Measurements from ENCODE around the gene CNTNAP2. TPM values are rescaled to one million over a fixed set of nuclear protein-coding genes. Genes with fewer than 3 reads are reported as not detected.

The CNTNAP2 gene
- polyA plus RNA-seq, 1 experiment = not detected

- Histone ChIP-seq H3K4me3 (ENCODE audit: low read depth, low read length) (no peak overlapping the region), H3K27me3 (ENCODE audit: control insufficient read depth, insufficient read depth, low read length) (no peaks in the 10 kb centered on the region), H3K36me3 (ENCODE audit: control insufficient read depth, insufficient read depth, low read length) (no peaks in the 10 kb centered on the region)
- TF ChIP-seq, protein P1, sequence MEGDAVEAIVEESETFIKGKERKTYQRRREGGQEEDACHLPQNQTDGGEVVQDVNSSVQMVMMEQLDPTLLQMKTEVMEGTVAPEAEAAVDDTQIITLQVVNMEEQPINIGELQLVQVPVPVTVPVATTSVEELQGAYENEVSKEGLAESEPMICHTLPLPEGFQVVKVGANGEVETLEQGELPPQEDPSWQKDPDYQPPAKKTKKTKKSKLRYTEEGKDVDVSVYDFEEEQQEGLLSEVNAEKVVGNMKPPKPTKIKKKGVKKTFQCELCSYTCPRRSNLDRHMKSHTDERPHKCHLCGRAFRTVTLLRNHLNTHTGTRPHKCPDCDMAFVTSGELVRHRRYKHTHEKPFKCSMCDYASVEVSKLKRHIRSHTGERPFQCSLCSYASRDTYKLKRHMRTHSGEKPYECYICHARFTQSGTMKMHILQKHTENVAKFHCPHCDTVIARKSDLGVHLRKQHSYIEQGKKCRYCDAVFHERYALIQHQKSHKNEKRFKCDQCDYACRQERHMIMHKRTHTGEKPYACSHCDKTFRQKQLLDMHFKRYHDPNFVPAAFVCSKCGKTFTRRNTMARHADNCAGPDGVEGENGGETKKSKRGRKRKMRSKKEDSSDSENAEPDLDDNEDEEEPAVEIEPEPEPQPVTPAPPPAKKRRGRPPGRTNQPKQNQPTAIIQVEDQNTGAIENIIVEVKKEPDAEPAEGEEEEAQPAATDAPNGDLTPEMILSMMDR (IDR thresholded peaks at IDR 0.05; ENCODE audit: insufficient read depth, low read depth, low read length) = no peak
- ChIA-PET CTCF (interaction anchor here (0.7 kb wide), 1 partner anchor 213 kb away, joined by 3 read pairs; no protein-coding TSS in a partner anchor), POLR2A (no interaction called here)
- DNase-seq (ENCODE audit: low read depth) = no peak
Observed at GRCh38 chr7:147982307-147982706, 1865.7 kb downstream of the CNTNAP2 start.

DNA sequence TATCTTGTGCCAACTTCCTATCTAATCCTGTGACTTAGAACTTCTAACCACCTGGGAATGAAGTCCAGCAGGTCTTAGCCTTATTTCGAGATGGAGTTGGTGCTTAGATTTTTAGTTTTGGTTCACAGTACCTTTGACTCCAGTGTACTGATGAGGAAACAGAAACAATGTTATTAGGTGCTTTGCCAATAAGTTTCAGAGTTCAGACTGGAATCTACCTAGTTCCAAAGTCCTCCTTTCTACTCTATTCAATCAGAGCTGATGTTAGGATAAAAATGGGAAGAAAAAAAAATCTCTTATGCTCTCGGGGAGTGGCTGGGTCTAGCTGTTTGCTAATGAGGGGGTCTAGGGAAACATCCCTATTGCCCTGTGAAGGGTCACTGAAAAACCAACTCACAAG lies 1867.7 kb downstream of the CNTNAP2 start:
- no peak for DNase-seq (ENCODE audit: low read depth)
- TF ChIP-seq, protein P1 (IDR thresholded peaks at IDR 0.05; ENCODE audit: insufficient read depth, low read depth, low read length) = no peak
- H3K27me3 ChIP-seq (ENCODE audit: control insufficient read depth, insufficient read depth, low read length) = no peaks in the 10 kb centered on the region
- ChIA-PET POLR2A (no interaction called here), CTCF (no interaction called here)
- no peaks in the 10 kb centered on the region for H3K36me3 ChIP-seq (ENCODE audit: control insufficient read depth, insufficient read depth, low read length)
- H3K4me3 ChIP-seq (ENCODE audit: low read depth, low read length) = no peak overlapping the region

DNA sequence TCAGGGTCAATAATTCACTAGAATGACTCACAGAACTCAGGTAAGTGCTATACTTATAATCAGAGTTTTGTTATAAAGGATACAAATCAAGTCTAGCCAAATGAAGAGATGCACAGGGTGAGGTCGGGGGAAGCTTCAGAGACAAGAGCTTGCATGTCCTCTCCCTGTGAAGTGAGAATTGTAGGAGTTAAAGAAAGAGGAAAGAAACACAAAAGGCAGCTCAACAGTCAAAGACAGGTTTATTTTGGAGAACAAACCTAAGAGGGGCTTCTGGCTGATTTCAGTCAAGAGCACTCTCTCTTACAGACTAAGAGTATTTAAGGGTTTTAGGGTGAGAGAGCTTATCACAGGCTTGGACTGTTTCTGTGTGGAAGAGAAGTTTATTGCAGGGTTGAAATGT lies 1873.5 kb downstream of the CNTNAP2 start:
- Histone ChIP-seq H3K36me3 (ENCODE audit: control insufficient read depth, insufficient read depth, low read length) (no peaks in the 10 kb centered on the region), H3K27me3 (ENCODE audit: control insufficient read depth, insufficient read depth, low read length) (no peaks in the 10 kb centered on the region), H3K4me3 (ENCODE audit: low read depth, low read length) (no peak overlapping the region)
- CTCF ChIA-PET = no interaction called here
- DNase-seq (ENCODE audit: low read depth) = no peak
- TF ChIP-seq, protein P1 (IDR thresholded peaks at IDR 0.05; ENCODE audit: insufficient read depth, low read depth, low read length) = no peak
- POLR2A ChIA-PET = no interaction called here

DNA sequence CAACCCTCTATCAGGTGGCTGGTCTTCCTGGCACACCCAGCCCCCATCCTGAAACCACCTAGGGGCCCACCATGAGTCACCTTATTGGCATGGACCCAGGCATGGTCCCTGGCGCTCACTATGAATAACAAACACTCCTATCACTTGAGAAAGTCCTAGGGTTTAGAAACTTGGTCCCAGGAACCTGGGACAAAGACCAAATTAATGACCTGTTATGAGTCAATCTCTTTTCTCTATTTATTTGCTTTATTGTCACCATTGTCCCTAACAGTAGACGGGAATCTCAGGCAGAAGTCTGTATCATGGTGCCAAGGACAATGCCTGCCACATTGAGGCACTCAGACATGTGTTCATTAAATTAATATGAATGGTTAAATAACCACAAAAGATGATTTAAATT lies 1874.3 kb downstream of the CNTNAP2 start:
- Histone ChIP-seq H3K36me3 (ENCODE audit: control insufficient read depth, insufficient read depth, low read length) (no peaks in the 10 kb centered on the region), H3K4me3 (ENCODE audit: low read depth, low read length) (no peak overlapping the region), H3K27me3 (ENCODE audit: control insufficient read depth, insufficient read depth, low read length) (no peaks in the 10 kb centered on the region)
- CTCF ChIA-PET = no interaction called here
- TF ChIP-seq, protein P1 (IDR thresholded peaks at IDR 0.05; ENCODE audit: insufficient read depth, low read depth, low read length) = no peak
- DNase-seq (ENCODE audit: low read depth) = no peak
- POLR2A ChIA-PET = no interaction called here

- no peaks in the 10 kb centered on the region for H3K27me3 ChIP-seq (ENCODE audit: control insufficient read depth, insufficient read depth, low read length)
- no peak overlapping the region for H3K4me3 ChIP-seq (ENCODE audit: low read depth, low read length)
- TF ChIP-seq, protein P1 (IDR thresholded peaks at IDR 0.05; ENCODE audit: insufficient read depth, low read depth, low read length) = no peak
- CTCF ChIA-PET = no interaction called here
- no peaks in the 10 kb centered on the region for H3K36me3 ChIP-seq (ENCODE audit: control insufficient read depth, insufficient read depth, low read length)
- POLR2A ChIA-PET = no interaction called here
- DNase-seq (ENCODE audit: low read depth) = no peak
Observed at GRCh38 chr7:147992698-147993097, 1876.1 kb downstream of the CNTNAP2 start.

Data from BJ (cell line).